ENCODE data around the gene LIFR.
A peak's percentile ranks its signal among the peaks of the same experiment; 100 is the strongest.
"Not testable (repeated sequence)": the region's sequence is repeated elsewhere in the genome, so short reads cannot be mapped to it uniquely, and the experiment has no call there.

The LIFR gene

GRCh38 chr5:38581597-38581996, 25.2 kb upstream of the LIFR start:
- no peak for DNase-seq (ENCODE audit: low spot score)

- DNase-seq (ENCODE audit: low spot score): no peak
Measured at GRCh38 chr5:38579105-38579504, 22.7 kb upstream of the LIFR start.

DNA sequence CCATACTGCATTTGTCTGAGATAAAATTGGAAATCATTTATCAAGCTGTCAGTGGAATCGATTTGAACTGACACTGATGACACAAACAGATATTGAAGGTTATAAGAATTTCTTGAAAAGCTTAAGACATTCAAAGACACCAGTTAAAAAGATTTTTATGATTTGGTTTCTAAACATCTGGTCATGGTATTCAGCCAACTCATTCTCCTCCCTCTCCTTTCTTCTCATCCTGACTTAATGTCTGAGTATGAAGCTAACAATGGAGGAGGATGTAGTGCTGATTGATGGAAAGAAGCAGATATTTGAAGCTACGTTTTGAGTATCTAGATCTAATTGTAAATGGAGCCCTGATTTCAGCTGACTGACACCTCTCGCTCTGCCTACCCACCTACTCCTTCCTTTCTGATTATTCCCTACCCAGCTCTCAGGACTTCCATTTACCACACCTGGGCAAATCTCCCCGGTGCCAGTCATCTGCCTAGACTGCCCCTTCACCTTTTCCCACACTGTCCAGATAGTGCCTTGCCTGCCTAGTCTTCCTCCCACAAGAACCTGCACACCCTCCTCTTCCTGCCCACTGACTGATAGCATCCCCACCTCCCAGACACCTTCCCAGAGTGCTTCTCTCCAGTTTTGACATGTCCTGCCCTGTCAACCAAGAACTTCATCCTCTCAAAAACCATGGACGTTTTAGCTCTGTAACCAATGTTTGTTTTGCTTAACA, 20.7 kb upstream of the LIFR start:
- no peak for DNase-seq (ENCODE audit: low spot score)

DNA sequence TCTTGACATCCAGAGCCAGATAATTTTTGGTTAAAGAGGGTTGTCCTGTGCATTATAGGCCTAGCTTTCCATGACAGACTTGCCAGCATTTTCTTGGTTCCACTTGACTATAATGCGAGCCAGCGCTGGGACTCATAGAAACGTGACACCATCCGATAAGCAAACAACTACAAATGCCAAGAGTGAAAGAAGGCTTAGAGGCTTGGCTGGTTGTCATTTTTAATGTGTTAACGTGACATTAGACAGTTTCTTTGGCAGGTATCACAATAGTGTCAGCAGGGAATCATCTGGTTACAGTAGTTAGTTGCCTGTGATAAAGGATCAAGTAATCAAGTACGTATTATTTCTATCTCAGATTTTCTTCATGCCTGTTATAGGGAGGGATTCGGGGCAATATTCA, 20.0 kb upstream of the LIFR start:
- DNase-seq (ENCODE audit: low spot score): no peak

- no peak for DNase-seq (ENCODE audit: low spot score)
Measured at GRCh38 chr5:38575476-38575875, 19.0 kb upstream of the LIFR start.

- no peak for DNase-seq (ENCODE audit: low spot score)
Measured at GRCh38 chr5:38574009-38574408, 17.6 kb upstream of the LIFR start.

DNA sequence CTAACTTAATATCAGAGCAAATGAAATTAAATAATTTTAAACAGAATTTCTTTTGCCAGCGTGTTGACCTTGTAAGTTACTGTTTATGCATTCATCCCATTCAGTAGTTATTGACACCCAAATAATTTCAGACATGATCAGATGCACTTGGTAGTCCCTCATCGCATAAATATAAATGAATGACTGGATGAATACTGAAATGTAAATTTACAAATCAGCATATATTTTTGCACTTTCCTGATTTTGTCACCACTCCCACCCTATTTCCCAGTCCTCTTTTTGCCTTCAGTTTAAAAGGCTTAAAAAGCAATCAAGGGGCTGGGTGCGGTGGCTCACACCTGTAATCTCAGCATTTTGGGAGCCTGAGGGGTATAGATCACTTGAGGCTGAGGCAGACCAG, 17.1 kb upstream of the LIFR start:
- no peak for DNase-seq (ENCODE audit: low spot score)

DNA sequence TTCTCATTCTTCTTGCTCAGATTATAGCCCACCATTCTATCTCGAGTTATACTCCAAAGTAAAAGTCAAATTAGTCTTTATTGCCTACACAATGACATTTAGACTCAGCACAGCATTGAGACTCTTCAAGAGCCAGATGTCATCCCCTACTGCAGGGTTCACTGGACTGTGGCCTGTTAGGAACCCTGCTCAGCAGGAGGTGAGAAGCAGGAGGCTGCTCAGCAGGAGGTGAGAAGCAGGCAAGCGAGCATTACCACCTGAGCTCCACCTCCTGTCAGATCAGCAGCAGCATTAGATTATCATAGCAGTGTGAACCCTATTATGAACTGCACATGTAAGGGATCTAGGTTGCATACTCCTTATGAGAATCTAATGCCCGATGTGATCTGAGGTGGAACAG, 12.7 kb upstream of the LIFR start:
- DNase-seq (ENCODE audit: low spot score): no peak

DNA sequence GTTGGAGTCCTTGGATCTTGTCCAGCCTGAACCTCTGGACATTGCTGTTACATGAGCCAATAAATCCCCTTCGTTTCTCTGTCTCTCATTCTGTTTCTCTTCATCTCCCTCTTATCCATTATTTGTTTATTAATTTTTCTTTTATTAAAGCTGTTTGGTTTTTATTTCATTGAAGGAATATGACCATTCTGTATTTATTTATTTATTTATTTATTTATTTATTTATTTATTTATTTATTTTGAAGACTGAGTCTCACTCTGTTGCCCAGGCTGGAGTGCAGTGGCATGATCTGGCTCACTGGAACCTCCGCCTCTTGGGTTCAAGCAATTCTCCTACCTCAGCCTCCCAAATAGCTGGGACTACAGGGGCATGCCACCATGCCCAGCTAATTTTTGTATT, 10.9 kb upstream of the LIFR start:
- not testable (repeated sequence) for DNase-seq (ENCODE audit: low spot score)

DNA sequence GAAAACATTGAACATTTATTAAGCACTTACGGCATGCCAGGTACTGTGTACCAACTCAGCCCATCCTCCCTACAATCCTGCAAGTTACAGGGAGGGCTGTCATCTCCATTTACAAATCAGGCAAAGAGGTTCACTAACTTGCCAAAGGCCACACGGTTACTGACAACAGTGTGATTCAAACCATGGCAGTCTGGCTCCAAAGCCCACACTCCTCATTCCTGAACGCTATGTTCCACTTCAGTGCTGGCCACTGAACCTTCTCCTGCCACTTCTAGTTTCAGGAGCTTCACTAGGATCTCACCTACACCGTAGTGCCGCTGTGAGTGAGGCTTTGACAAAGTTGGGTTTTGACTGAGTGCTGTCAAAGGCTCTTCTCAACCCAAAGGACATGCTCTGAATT, 7.2 kb upstream of the LIFR start:
- no peak for DNase-seq (ENCODE audit: low spot score)

GRCh38 chr5:38562444-38563210, 6.2 kb upstream of the LIFR start:
- DNase-seq (ENCODE audit: low spot score): no peak

DNA sequence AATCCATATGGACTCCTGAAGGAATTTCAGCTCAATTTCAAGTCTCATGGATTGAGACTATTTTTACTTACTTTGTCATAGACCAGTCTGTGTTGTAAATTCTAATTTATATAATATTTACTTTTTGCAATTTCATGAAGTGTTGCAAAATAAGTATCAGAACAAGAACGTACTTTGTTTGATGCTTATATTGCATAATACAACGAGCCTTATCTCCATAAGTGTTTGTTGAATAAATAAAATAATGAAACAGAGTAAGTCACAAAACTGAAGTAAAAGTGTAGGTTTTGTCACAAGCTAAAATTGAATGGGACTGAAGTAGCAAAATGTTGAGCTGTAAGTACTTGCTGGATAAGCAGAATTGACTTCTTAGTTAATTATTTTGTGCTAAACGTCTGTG, 3.0 kb upstream of the LIFR start:
- DNase-seq (ENCODE audit: low spot score): no peak

- DNase-seq (ENCODE audit: low spot score): no peak
Measured at GRCh38 chr5:38557792-38558191, 1.3 kb upstream of the LIFR start.

- DNase-seq (ENCODE audit: low spot score): peak; percentile 56
Measured at GRCh38 chr5:38557308-38557710, 863 bp upstream of the LIFR start.

DNA sequence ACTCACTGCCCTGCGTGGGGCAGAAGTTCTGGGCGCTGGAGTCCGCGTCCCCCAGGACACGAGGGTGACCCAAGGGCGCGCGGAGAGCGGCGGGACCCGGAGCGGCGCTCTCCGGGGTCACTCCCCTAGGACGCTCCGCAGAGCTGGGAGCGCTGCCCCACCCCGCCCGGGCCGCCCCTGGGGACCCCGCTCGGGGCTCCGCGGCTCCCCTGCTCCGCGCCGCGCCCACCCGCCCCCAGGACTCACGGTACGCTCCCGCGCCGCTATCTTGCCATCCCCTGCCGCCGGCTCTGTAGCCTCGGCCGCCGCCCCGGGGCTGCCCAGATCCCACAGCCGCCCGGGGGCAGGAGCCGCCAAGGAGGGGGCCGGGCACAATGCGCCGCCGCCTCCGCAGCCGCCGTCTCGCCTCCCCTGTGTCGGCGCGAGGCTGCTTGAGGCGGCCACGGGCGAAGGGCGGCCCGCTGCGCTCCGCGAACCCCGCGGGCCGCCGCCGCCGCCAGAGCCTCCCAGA, 303 bp downstream of the LIFR start:
- DNase-seq (ENCODE audit: low spot score): no peak

DNA sequence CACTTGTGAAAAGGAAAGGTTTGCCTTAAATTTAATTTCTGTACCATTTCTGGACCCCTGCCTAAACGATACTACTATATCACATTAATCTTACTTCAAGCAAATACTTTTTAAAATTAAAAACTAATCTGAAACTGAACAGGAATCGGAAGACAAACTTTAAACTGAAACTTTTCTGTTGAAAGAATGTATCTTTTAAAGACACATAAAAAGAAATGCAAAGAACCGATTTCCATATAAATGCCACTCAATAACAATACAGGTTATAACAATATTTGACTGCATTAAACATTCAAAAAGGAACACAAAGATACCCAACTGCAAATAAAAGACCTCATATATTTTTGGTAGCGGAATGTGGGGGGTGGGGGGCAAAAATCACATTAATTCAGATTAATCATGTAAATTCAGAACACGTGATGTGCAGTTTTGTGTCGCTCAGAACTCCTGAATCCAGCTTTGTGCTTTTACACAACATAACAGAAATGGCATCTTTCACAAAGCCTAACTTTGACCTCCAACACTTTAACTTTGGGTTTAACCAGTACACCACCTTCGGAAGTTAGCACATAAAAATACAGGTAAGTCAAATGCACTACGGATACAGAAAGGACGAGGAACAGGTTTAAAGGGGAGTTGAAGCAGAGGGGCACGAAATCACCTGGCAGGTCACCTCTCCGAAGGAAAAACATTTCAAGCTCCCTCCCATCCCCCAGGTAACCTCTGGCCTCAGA, 925 bp downstream of the LIFR start:
- DNase-seq (ENCODE audit: low spot score): peak; percentile 59

GRCh38 chr5:38554861-38555260, 1.6 kb downstream of the LIFR start:
- DNase-seq (ENCODE audit: low spot score): peak; percentile 62

DNA sequence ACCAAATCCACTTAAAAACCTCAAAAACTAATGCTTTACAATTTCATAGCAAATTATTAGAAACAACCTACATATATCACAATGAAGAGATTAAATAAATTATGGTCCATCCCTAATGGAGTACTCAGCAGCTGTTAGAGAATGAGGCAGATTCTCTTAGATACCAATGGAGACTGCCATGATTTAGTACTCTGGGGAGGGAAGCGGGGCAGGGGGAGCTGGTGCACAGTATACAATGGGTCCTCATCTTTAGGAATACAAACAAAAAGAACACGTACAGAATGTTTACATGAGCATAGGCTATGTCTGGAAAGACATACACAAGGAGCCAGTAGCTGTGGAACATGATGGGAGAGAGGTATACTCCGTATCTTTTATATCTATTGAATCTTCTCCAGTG, 2.0 kb downstream of the LIFR start:
- DNase-seq (ENCODE audit: low spot score): peak; percentile 35

DNA sequence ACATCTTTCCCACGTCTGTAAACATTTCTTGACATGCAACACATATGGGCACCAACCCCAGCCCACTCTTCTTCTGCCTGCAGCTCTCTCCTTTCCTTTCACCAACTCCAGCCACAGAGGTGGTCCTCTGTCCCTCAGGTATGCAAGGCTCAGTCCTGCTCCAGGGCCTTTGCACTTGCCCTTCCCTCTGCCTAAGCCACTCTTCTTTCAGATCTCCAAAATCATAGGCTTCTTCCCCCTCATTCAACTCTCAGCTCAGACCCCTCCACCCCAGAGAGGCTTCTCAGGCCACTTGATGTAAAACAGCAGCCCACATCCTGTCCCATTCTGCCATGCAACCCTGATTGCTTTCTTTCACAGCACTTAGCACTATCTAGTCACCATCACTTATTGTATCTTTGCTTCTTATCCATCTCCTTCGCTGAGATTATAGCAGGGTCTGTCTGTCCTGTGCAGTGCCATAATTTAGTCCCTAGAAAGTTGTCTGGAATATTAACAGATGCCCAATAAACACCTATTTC, 3.4 kb downstream of the LIFR start:
- DNase-seq (ENCODE audit: low spot score): no peak

GRCh38 chr5:38551030-38552017, 5.1 kb downstream of the LIFR start:
- DNase-seq (ENCODE audit: low spot score): peak; percentile 89

DNA sequence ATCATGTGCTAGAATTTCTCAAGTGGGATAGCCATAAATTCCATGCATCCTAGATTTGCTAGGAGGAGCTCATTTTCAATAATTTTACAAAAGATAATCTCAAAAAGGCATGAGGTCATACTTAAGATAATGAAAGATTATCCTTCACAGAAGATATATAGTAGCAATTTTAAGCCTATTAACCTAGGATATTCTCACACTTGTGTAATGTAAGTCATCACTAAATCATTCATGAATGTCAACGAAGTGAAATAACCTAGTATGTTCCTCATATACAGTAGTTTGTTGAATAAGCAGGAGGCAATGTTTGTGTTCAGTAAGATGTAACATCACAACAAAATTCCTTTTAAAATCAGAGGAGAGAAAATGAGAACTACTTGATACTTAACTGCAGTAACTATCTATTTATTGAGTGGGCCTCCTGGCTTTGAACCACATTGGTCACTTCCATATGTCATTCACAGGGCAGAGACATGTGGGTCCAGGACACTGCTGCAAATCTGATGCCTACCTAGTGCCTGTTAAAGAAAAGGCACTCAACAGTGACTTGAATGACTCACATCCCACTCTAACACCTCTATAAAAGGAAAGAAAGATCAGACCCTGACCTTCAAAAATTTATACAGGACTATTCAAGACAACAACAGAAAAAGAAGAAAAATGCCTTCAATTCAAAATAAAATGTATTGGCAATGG, 8.2 kb downstream of the LIFR start:
- DNase-seq (ENCODE audit: low spot score): no peak

All from pons (tissue), 1 donor.